ENCODE data around the gene TC2N. TPM values are rescaled to one million over a fixed set of nuclear protein-coding genes. Genes with fewer than 3 reads are reported as not detected.
"Not testable (repeated sequence)": the region's sequence is repeated elsewhere in the genome, so short reads cannot be mapped to it uniquely, and the experiment has no call there.

Gene TC2N
- total RNA-seq, 1 experiment from 2014 or later: 30.6 TPM

DNA sequence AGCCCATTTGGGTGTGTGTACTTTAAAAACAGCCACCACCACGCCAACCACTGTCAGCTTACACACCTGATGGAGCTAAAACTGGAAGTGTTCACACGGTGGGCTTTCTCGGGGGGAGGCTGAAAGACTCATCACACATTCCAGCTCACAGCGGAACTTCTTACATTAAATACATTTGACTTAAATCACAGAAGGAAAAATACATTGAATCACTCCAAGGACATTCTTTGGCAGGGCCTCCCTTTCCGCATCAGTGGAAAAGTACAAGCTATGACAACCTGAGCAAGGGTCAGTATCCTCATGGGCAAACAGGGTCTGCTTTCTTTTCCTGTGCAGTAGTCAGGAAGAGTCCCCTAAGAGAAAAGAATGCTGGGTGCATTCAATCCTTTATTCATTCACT is 31.0 kb upstream of the TC2N start:
- Mint-ChIP-seq H3K9me3 (ENCODE audit: unreplicated experiment) (no peaks in the 10 kb centered on the region), H3K4me3 (ENCODE audit: unreplicated experiment) (no peak overlapping the region), H3K27me3 (ENCODE audit: insufficient read depth, unreplicated experiment) (no peaks in the 10 kb centered on the region), H3K27ac (ENCODE audit: unreplicated experiment) (no peak overlapping the region), H3K36me3 (ENCODE audit: insufficient read depth, unreplicated experiment) (no peaks in the 10 kb centered on the region), H3K4me1 (ENCODE audit: low read depth, unreplicated experiment) (no peaks in the 10 kb centered on the region)
- intact Hi-C loops (cut with micrococcal nuclease; ENCODE audit: unreplicated experiment): loop anchor here (2.0 to 5.0 kb wide), 2 partner anchors 181 to 248 kb away; no protein-coding TSS in a partner anchor
- H3K4me3 ChIP-seq (ENCODE audit: low read depth, low read length): no peak overlapping the region
- ChIA-PET CTCF (no interaction called here), POLR2A (no interaction called here)
- BruUV-seq (replicated peaks): no TSS peak
- H3K9me3 ChIP-seq: no peaks in the 10 kb centered on the region
- no peaks in the 10 kb centered on the region for H3K27me3 ChIP-seq (replicated peaks; ENCODE audit: control insufficient read depth, insufficient read depth, low read length)
- TF ChIP-seq, protein P1, sequence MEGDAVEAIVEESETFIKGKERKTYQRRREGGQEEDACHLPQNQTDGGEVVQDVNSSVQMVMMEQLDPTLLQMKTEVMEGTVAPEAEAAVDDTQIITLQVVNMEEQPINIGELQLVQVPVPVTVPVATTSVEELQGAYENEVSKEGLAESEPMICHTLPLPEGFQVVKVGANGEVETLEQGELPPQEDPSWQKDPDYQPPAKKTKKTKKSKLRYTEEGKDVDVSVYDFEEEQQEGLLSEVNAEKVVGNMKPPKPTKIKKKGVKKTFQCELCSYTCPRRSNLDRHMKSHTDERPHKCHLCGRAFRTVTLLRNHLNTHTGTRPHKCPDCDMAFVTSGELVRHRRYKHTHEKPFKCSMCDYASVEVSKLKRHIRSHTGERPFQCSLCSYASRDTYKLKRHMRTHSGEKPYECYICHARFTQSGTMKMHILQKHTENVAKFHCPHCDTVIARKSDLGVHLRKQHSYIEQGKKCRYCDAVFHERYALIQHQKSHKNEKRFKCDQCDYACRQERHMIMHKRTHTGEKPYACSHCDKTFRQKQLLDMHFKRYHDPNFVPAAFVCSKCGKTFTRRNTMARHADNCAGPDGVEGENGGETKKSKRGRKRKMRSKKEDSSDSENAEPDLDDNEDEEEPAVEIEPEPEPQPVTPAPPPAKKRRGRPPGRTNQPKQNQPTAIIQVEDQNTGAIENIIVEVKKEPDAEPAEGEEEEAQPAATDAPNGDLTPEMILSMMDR (IDR thresholded peaks at IDR 0.05; ENCODE audit: insufficient read depth in 1 of 2, low read depth in 1 of 2, low read length in 1 of 2, severe bottlenecking in 1 of 2, unreplicated experiment in 1 of 2): no peak
- DNase-seq: no peak
- H3K36me3 ChIP-seq (ENCODE audit: control insufficient read depth, insufficient read depth, low read length): no peaks in the 10 kb centered on the region
- no peaks in the 10 kb centered on the region for H3K4me1 ChIP-seq

DNA sequence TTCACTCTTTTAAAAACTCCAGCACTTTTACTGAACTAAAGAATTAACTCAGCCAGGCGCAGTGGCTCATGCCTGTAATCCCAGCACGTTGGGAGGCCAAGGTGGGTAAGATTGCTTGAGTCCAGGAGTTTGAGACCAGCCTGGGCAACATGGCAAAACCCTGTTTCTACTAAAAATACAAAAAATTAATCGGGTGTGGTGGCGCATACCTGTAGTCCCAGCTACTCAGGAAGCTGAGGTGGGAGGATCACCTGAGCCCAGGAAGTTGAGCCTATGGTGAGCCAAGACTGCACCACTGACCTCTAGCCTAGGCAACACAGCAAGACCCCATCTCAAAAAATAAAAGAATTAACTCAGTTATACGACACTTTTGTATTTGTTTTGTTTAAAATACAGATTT is 30.4 kb upstream of the TC2N start:
- H3K4me1 ChIP-seq; H3K36me3 ChIP-seq (ENCODE audit: control insufficient read depth, insufficient read depth, low read length); H3K36me3 Mint-ChIP-seq (ENCODE audit: insufficient read depth, unreplicated experiment); H3K9me3 ChIP-seq; DNase-seq; BruUV-seq (replicated peaks); POLR2A ChIA-PET; H3K9me3 Mint-ChIP-seq (ENCODE audit: unreplicated experiment); H3K27me3 Mint-ChIP-seq (ENCODE audit: insufficient read depth, unreplicated experiment); CTCF ChIA-PET; H3K4me3 ChIP-seq (ENCODE audit: low read depth, low read length); H3K27me3 ChIP-seq (replicated peaks; ENCODE audit: control insufficient read depth, insufficient read depth, low read length); H3K4me1 Mint-ChIP-seq (ENCODE audit: low read depth, unreplicated experiment); H3K27ac Mint-ChIP-seq (ENCODE audit: unreplicated experiment); H3K4me3 Mint-ChIP-seq (ENCODE audit: unreplicated experiment): not testable (repeated sequence)
- intact Hi-C loops (cut with micrococcal nuclease; ENCODE audit: unreplicated experiment): loop anchor here (2.0 to 5.0 kb wide), 2 partner anchors 180 to 247 kb away; no protein-coding TSS in a partner anchor

DNA sequence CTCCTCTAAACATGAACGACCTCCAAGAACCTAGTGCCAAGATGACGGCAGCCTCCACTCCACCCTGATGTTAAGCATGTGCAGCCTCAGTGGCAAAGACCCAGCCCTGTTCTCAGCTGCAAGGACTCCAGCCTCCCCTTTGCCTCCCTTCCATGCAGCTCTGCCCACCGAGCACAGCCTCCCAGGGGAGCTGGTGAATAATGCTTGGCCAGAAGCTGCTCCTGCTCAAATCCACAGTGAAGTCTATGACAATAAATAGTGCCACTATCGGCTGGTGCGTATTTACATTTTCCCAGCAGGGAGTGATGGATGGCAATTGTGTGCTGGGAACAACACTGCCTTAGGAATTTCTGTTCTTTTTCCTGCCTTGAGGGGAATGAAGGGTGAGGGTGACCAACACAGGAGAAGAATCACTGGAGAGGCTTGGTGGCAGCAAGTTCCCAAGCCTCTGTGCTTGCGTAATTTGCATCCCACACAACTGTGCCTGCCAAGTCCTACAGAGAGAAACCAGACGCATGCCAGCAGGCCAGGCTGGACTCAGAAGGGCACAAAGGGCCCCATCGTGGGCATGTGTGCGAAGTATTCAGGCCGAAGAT is 29.9 kb upstream of the TC2N start:
- Histone ChIP-seq H3K9me3 (no peaks in the 10 kb centered on the region), H3K27me3 (replicated peaks; ENCODE audit: control insufficient read depth, insufficient read depth, low read length) (no peaks in the 10 kb centered on the region), H3K4me3 (ENCODE audit: low read depth, low read length) (no peak overlapping the region), H3K36me3 (ENCODE audit: control insufficient read depth, insufficient read depth, low read length) (no peaks in the 10 kb centered on the region), H3K4me1 (no peaks in the 10 kb centered on the region)
- H3K4me3 Mint-ChIP-seq (ENCODE audit: unreplicated experiment): no peak overlapping the region
- BruUV-seq (replicated peaks): no TSS peak
- no peak overlapping the region for H3K27ac Mint-ChIP-seq (ENCODE audit: unreplicated experiment)
- no peaks in the 10 kb centered on the region for H3K27me3 Mint-ChIP-seq (ENCODE audit: insufficient read depth, unreplicated experiment)
- no peak for DNase-seq
- no peaks in the 10 kb centered on the region for H3K9me3 Mint-ChIP-seq (ENCODE audit: unreplicated experiment)
- H3K4me1 Mint-ChIP-seq (ENCODE audit: low read depth, unreplicated experiment): no peaks in the 10 kb centered on the region
- TF ChIP-seq, protein P1 (IDR thresholded peaks at IDR 0.05; ENCODE audit: insufficient read depth in 1 of 2, low read depth in 1 of 2, low read length in 1 of 2, severe bottlenecking in 1 of 2, unreplicated experiment in 1 of 2): no peak
- intact Hi-C loops (cut with micrococcal nuclease; ENCODE audit: unreplicated experiment): loop anchor here (5.0 kb wide), 1 partner anchor 180 kb away; no protein-coding TSS in a partner anchor
- no peaks in the 10 kb centered on the region for H3K36me3 Mint-ChIP-seq (ENCODE audit: insufficient read depth, unreplicated experiment)
- ChIA-PET POLR2A (no interaction called here), CTCF (interaction anchor here (0.5 kb wide), 1 partner anchor 1549 kb away, joined by 7 read pairs; no protein-coding TSS in a partner anchor)

Data from Caco-2 (cell line).